Measurements from ENCODE around the gene GRB10.

GRB10 gene

DNA sequence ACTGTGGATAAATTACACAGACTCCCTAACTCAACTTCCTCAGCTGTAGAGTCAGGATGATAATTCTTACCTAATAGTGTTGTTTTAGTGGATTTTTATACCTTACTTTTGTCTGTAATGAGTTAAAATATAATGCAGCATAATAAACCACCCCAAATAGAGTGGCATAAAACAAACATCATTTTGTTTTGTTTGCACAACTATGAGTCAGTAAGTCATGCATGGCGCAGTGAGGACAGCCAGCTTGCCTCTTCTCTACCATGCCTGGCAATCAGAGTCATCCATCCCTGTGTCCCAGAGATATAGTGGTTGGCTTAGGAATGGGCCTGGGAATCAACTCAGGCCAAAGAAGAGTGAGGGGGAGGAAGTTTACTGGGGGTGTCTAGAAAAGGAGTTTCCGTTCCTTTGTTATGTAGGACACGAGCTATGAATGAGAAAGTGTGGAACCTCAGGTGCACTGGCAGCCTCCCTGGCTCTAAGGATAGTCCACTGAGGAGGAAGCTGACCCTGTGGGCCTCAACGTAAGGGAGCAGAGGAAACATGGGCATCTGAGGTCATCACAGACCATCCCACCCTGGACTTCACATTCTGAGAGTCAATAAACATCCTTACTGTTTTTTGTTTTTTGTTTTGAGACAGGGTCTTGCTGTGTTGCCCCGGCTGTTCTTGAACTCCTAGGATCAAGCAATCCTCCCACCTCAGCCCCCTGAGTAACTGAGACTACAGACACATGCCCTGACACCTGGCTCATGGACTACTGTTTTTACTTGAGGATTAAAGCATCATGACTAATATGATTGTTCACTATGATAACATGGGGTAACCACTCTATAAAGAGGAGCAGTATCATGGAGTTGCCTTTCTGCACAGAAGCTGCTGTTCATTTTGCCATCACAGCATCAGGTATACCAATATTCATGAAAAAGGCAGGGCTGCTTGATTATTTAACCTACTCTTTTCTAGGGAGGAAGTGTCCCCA lies 21.0 kb upstream of the GRB10 start:
- DNase-seq (ENCODE audit: low spot score): no peak

DNA sequence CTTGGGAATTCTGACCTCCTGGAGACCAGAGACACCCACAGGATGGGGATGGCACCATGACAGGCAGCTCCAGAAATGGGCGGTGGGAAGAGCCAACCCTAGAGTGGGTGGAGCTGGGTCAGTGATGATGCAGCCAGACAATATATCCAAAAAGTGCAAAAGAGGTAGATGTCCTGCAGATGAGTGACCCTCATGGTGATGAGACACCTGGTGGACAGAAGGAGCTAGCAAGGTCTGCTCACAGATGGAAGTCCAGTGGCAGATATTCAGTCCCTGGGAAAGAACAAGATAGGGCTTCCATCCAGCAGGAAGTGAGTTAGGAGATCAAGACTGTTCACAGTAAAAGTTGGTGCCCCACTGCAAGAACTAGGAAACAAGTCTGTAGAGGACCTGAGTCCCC lies 19.2 kb upstream of the GRB10 start:
- no peak for DNase-seq (ENCODE audit: low spot score)

DNA sequence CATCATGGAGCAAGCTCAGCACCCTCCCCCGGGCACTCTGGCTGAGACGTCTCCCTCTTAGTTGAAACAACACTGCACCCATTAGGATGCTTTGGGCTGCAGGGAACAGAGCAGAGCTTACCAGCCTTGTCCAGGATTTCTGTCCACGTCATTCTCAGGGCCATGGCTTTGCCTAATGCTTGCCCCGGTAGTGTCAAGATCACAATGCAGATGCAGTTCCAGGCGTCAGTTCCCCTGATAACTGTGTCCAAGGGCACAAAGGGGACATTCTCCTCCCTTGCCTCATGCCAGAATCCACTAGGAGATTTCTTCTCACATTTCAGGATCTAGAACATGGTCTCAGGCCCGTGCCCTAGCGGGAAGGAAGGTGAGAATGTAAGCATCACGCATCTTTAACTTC lies 17.2 kb upstream of the GRB10 start:
- DNase-seq (ENCODE audit: low spot score): no peak

DNA sequence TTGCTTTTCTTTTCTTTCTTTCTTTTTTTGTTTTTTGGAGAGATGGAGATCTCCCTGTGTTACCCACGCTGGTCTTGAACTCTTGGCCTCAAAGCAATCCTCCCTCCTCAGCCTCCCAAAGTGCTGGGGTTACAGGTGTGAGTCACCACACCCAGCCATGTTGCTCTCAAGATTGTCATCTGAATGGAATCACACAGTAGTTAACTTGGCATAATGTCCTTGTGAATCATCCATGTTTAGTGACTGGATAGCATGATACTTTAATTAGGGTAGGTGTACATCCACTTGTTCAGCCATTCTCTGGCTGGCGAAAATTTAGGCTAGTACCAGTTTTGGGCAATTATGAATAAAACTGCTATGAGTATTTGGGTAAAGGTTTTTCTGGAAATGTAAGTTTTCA lies 15.4 kb upstream of the GRB10 start:
- no peak for DNase-seq (ENCODE audit: low spot score)

DNA sequence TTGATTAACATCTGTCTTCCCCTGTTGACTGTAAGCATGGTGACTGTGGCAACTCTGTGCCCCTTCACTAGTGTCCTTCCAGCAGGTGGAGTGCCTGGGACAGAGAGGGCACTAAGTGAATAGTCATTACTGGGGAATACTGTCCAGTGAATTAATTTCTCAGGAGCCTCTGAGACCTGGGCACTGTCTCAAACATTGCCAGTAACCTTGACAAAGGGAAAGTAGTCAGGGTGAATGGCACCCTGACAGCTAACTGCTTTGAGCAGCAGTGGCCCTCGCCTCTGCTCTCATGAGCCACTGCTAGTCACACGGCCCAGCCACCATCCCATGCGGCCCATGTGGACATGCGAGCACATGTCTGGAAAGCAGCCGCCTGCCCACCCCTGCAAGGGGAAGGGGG lies 13.1 kb upstream of the GRB10 start:
- no peak for DNase-seq (ENCODE audit: low spot score)

DNA sequence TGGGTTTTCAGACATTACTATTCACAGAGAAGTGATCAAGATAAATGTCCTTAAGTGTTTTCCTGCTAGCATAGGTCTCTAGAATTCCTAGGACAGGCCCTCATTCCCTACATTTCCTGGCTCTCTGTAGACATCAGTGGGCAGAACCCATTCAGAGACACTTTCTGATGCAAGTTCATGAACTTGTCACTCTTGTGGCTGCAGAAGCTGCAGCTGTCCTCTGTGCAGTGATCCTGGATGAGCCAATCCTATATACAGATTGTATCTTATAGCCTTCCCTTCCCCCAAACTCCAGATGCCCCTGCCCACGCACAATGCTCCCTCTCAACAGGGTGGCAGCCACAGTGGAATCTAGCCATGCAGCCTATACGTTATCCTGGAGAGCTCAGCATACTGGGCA lies 12.6 kb upstream of the GRB10 start:
- DNase-seq (ENCODE audit: low spot score): no peak

DNA sequence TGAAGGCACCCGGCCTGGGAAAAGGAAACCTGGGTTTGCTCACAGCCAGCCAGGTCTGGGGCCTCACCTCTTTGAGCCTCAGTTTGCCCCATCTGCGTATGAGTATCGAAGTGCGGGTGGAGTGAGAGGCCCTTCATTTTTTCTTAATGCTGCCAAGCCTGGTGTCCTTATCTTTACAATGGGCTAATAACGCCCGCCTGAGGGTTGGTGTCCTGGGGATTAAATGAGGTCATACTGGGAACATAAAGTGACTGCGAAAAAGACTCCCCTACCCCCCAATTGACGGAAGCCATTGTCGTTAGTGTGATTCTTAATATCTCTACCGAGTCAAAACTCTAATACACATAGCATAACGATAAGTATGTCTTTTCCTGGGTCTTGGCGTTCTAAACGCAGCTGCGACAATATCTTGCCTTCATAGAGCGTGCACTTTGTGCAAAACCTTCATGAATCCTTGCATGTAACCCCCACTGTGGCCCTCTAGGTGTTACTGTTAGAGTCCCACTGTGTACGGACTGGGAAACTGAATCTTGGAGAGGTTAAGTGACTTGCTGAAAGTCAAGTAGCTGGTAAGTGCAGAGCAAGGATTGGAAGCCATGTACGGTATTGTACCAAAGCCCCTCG lies 11.4 kb upstream of the GRB10 start:
- no peak for DNase-seq (ENCODE audit: low spot score)

DNA sequence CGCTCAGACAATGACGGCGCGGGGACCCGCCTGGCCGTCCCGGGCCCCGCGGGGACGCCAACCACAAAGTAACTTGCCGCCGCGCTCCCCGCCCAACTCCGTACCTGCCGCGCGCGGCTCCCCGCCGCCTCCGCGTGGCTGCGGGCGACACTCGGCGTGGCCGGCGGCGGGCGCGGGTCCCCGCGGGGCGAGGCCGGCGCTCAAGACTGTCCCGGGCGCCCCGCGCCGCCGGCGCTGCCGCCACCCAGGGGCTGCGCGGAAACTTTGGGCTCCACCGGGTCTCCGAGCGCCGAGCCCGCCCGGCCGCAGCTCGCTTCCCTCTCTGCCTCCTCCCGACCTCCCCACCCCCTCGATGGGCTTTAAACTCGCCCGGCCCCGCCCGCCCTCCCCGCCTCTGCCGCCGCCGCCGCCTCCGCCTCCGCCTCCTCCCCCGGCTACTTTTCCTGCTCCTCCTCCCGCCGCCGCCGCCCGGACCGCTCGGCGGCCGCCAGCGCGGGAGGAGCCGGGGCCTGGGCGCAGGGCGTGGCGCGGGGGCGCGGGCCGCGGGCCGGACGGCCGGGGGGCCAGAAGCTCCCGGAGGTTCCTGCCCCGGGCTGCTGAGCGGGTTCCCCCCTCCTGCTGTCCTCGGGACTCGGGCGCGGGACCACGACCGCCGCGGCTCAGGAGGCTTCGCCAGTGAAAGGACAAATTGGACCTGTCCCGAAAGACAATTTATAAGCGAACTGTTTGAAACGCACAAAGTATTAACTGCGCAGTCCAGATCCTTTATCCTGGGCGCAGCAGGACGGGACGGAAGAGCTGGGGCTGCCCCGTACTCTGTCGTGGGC lies 10.6 kb upstream of the GRB10 start:
- no peak for DNase-seq (ENCODE audit: low spot score)

DNA sequence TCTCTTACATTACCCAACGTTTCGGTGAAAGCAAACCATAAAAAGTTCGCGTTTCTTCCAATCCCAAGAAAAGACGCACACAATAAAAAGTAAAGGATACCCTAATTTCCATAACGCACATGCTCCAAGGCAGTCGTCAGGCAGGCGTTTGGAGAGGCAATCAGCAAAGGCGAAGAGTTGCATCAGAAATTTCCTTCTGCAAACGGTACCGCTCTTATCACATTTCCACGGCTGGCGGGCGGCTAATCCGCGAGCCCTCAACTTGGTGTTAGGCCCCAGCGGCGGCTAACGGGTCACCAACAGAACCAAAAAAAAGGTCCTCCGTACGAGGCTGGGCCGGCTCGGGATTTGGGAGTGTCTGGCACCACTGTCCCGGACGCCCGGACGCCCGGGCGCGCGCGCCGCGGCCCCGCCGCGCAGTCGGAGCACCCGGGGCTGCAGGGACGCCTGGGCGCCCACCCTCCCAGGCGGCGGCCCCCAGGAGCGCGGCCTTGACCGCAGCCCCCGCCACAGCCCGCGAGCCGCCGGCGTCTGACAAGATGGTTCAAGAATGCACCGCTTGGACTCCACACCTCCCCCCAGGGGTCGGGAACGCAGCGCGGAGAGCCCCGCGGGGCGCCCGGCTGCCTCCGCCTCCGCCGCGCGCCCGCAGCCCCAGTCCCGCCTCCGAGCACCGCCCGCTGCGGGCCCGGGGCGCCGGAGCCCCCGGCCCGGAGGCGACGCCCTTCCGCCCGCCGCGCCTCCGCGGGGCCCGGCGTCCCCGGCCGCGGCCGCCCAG lies 9.8 kb upstream of the GRB10 start:
- DNase-seq (ENCODE audit: low spot score): no peak

DNA sequence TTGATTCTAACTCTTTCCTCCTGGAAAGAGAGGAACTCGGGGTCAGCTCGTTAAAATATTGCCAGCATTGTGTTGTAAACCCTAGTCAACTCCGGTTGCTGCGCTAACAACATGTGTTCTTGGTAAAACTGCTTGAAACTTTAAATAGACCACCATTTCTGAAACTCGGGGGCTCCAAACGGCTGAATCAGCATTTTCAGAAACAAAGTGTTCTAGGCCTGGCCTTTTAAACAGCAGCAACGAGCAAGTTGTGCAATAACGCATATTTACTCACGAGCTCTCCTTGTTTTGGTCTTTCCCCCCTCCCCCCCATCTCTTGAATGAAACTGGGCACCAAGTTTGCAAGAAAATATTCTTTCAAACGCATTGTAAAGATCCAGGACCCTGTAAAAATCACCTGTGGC lies 9.2 kb upstream of the GRB10 start:
- no peak for DNase-seq (ENCODE audit: low spot score)

DNA sequence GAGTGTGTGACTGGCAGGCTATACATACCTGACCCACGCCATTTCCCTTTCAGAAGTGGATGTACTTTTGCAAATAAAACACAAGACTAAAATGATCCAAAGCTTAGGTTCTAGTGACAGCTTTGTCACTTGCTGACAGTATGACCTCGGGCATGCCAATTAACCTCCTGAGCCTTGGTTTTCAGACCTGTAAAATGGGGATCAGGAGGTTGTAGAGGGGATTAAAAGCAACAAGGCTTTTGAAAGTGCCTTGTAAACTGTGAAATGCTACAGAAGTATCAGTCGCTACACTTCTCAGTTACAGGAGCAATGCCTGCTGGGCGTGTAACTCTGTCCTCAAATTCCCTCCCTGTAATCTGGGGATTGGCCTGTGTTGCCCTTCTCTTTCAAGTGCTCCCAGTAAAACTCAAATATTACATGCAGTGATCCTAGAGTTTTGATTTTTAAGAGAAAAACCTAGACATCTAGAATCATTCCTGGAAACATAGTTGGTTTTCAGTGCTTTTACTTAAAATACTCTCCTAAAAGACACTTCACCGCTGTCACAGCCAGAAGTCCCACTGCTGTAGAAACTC lies 8.8 kb upstream of the GRB10 start:
- DNase-seq (ENCODE audit: low spot score): no peak

DNA sequence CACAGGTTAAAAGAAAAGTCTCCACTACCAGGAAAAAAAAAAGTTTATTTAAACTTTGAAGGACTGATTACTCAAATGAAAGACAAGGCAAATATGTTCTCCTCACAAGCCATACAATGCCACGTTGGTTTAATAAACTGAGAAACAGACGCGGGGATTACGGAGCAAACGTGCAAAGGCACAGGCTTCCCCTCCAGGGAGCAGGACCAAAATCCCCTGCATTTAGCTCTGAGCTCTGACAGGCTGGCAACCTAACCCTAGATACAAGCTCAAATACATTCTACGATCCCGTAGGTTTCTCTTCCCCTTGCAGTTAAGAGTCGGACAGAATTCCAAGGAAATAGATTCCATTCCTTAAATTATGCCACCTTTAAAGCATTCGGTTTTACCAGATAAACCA lies 7.7 kb upstream of the GRB10 start:
- DNase-seq (ENCODE audit: low spot score): no peak

DNA sequence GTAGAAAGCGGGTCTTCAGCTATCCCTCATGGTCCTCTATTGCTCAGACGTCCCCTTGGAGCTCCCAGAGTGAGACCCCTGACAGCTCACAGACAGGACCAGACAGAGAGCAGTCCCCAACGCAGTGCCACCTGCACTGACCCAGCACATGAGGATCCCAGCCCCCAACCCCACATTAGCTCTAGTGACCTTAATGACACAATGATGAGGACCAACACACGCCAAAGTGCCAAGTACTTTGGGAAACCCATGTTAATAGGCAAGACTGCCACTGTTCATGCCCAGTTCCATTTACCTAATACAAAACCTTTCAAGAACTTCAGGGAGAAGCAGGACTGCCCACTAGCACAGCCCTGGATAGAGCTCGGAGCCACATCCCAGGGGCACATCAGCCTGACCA lies 5.7 kb upstream of the GRB10 start:
- DNase-seq (ENCODE audit: low spot score): no peak

DNA sequence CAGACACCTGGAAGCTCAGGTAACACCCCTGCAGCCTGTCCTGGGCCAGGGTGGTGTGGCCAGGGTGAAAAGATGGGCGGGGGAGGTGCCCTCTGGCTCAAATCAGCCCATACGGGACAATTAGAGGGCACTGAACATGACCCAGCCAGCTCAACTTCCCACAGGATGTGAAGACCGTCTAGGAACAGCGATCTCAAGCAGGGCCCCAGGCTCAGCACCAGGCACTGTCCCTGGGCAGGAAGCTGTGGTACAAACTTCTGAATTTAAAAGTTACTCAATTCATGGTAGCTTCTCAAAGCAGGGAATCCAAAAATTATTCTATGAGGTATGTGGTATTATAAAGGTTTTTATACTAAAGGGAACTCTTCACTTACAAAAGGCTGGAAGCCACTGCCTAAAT lies 5.1 kb upstream of the GRB10 start:
- no peak for DNase-seq (ENCODE audit: low spot score)

DNA sequence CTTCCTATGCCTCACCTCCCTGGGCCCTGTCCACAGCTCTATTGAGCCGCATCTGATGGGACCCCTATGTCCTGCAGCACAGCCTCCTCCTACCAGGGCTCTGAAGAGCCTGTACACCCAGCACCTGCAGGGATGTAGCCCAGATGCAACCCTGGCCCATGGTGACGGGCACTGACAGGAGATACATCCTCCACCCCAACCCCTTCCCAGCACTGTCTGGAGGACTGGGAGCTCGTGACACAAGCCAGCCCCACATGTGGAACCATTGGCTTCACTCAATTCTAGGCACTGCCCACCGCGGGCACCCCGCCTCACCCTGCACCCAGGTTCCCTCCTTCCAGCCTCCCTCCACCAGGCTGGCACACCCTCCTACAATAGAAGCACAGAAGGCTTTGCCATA lies 2.6 kb upstream of the GRB10 start:
- no peak for DNase-seq (ENCODE audit: low spot score)

DNA sequence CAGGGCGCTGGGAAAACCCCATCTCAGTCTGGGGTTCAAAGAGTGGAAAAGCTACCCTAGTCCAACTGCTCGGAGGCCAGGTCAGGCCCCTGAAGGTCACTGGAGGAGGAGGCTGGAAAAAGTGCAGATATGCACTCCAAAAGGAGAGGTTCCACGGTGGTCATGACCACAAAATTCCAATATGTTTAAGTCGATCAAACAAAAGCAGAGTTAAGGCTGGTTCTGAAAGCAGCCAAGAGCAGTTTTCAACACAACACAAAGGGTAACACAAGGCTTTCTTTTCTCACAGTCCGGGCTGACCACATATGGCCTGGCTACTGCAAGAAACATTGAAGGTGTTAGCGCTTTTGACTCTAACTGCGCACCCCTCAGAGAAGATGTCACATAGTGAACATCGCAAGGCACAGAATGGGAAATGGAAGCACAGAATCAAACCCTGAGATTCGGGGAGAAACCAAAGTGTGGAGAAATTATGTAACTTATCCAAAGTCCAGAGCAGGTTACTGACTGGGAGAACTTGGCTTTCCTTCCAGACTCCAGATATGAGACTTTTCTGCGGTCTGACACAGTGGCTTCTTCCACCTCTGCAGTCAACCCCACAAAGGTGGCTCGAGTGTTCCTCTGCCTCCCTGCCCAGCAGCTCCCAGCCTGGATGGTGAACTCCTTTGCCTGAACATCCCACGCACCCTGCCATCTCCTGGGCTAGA lies 1.3 kb upstream of the GRB10 start:
- DNase-seq (ENCODE audit: low spot score): no peak

DNA sequence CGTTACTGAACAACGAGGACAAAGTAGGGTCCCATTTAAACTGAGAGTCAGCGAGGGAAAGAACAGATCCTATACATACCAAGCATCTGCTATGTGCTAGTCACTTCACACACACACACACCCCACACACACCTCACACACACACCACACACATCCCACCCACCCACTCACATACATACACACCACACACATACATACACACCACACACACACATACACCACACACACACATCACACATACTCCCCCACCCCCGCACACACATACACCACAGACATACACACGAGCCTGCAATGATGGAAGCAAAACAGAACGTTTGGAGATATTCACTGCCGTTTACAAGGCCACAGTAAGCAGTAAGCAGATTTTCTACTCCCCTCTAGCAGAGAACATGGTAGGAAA lies 607 bp upstream of the GRB10 start:
- DNase-seq (ENCODE audit: low spot score): no peak

DNA sequence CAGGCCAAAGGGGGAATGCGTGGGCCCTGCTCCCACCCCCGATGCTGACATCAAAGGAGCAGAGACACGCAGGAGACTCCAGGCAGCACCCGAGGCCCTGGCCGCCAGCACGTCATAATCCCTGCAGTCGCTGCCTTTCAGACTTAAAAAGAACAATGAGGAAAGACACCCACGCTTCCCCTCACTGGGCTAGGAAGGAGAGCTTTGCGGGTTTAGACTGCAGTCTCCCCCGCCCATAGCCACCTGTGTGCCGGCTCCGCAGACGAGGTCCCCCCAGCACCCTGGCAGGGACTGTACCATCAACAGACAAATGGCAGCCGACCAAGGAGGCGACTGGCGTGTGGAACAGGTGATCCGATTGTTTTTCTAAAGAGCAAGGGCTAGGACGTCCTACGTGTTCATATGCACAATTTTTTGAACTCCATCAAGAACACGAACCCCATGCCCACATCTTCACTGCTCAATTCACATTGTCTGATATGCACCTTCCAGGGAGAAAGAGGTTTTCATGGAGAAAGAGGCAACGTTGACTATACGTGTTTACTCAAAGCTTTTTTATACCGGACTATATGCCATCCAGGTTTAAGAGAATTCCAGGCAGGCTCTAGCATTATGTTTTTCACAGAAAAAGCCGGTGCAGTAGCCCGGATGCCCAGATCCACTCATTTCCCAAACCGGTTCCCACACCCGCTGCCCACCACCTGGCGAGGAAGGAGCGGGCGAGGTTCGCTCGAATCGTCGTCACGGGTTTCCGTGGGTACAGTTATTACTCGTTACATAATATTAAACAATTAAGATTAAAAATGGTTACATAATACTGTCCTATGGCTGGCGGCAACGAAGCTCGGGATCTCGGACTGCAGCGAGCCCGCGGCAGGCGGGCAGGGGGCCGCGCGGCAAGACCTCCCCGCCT lies 1.1 kb downstream of the GRB10 start:
- DNase-seq (ENCODE audit: low spot score): no peak

DNA sequence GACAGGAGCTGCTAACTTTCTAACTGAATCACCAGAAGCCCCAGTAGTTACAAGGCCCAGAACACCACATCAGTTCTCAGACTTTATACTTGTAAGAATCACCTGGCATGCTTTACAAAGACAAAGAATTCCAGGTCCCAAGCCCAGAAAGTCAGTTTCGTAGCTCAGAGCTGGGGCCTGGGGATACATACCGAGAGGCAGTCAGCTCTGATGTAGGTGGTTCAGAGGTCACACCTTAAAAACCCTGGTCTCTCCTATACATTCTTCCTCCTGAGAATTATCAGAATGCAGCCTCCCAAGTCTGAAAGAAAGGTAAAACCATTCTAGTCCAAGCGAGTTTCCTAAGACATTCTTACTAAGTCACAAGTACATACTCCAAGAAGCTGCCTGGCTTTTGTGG lies 2.3 kb downstream of the GRB10 start:
- no peak for DNase-seq (ENCODE audit: low spot score)

DNA sequence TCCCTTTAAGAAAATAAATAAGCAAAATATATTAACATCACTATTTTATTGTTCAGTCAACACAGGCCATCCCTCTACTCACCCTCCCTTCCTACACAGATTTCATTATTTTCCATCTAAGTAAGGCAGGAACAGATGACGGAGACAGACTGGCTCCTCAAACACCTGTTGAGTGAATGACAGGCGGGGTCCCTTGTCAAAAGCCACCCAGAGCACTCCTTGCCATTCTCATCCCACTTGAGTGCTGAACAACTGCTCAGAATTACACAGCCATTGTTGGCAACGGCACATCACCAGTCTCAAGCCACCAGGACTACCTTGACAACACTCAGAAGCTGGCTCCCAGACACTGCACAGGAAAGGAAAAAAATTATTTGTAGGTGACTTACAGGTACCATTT lies 3.3 kb downstream of the GRB10 start:
- DNase-seq (ENCODE audit: low spot score): no peak

Measured in activated CD4-positive, alpha-beta T cell treated with anti-CD3 and anti-CD28 coated beads, Interleukin-2, Interleukin-4, amounts not matched to agents 100 ng/mL and 50 ng/mL, durations not matched to agents 16 hours and 8 hours (primary cell).